ENCODE data around the gene KRT1. TPM values are rescaled to one million over a fixed set of nuclear protein-coding genes. Genes with fewer than 3 reads are reported as not detected.

KRT1 gene
- polyA plus RNA-seq, 2 of the 4 experiments (the other 2 are of a cell fraction), result not detected

DNA sequence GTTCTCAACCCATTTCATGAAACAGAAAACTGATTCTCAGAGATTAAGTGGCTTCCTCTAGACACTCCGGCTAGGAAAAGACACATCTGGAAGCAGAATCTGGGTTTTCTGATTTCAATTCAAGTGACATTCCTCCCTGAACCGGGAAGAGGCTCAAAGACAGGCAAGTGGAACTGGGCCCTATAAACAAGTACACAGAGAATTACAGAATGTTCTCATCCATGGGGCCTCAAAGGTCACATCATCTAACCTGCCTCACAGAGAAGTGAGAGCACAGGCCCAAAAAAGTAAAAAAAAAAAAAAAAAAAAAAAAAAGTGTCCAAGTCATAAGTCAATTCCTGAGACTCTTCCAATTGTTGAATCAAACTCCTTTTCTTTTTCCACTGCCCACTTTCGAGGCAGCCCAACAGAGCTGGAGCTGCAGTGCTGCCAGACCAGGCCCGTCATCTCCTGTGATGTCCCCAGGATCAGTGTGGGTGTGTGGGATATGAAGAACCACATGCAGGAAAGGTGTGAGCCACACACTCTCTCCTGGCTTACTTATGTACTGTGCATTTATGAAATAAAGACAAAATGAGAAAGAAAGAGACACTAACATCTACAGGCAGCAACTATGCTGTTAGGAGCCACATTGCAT is 2.8 kb upstream of the KRT1 start:
- WGBS (ENCODE audit: missing lambda C conversion rate), result 53% methylated on average over 4 of the region's 4 CpGs
- no peak overlapping the region for H3K4me3 ChIP-seq
- ATAC-seq, result no peak
- no peaks in the 10 kb centered on the region for H3K4me1 ChIP-seq
- no peaks in the 10 kb centered on the region for H3K9me3 ChIP-seq
- no peak overlapping the region for H3K4me2 ChIP-seq
- TF ChIP-seq CBX2 (IDR thresholded peaks at IDR 0.05; ENCODE audit: borderline replicate concordance, low read depth) (no peak), EHMT2 (IDR thresholded peaks at IDR 0.05; ENCODE audit: low read depth) (no peak), POLR2A (IDR thresholded peaks at IDR 0.05; ENCODE audit: low read length) (no peak)
- TF ChIP-seq, protein P1, sequence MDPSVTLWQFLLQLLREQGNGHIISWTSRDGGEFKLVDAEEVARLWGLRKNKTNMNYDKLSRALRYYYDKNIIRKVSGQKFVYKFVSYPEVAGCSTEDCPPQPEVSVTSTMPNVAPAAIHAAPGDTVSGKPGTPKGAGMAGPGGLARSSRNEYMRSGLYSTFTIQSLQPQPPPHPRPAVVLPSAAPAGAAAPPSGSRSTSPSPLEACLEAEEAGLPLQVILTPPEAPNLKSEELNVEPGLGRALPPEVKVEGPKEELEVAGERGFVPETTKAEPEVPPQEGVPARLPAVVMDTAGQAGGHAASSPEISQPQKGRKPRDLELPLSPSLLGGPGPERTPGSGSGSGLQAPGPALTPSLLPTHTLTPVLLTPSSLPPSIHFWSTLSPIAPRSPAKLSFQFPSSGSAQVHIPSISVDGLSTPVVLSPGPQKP (IDR thresholded peaks at IDR 0.05; ENCODE audit: low read depth, low read length), result no peak
- TF ChIP-seq, protein P2, sequence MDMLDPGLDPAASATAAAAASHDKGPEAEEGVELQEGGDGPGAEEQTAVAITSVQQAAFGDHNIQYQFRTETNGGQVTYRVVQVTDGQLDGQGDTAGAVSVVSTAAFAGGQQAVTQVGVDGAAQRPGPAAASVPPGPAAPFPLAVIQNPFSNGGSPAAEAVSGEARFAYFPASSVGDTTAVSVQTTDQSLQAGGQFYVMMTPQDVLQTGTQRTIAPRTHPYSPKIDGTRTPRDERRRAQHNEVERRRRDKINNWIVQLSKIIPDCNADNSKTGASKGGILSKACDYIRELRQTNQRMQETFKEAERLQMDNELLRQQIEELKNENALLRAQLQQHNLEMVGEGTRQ (IDR thresholded peaks at IDR 0.05), result no peak
- no peak for FAIRE-seq
- POLR2A ChIA-PET, result no interaction called here
- CTCF ChIA-PET, result interaction anchor here (1.4 kb wide), 2 partner anchors 12 to 24 kb away, joined by 3 to 4 read pairs; no protein-coding TSS in a partner anchor
- DNase-seq (ENCODE audit: low read depth in 1 of 2, low spot score in 1 of 2), result no peak
- H3K27ac ChIP-seq, result no peak overlapping the region

DNA sequence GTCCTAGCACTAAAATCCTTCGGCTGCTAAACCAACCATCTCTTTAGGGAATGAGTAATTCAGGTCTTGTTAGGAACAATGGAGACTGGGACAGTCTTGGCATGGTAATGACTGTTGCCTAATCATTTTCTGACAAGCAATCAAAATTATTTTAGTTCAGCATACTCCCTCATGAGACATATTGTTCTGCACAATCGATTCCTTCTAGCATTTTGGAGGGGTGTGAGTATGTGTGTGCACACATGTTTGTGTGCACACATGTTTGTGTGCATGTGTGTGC is 2.1 kb upstream of the KRT1 start:
- H3K27ac ChIP-seq, result no peak overlapping the region
- WGBS (ENCODE audit: missing lambda C conversion rate), result 59% methylated on average over 2 of the region's 2 CpGs
- no peak for TF ChIP-seq NPAS2 (CRISPR knock-in tag; IDR thresholded peaks at IDR 0.05; ENCODE audit: borderline replicate concordance)
- TF ChIP-seq, protein P3, sequence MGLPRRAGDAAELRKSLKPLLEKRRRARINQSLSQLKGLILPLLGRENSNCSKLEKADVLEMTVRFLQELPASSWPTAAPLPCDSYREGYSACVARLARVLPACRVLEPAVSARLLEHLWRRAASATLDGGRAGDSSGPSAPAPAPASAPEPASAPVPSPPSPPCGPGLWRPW (IDR thresholded peaks at IDR 0.05), result no peak
- no peak for TF ChIP-seq GATA3 (IDR thresholded peaks at IDR 0.05; ENCODE audit: borderline replicate concordance)
- TF ChIP-seq, protein P1 (IDR thresholded peaks at IDR 0.05; ENCODE audit: low read depth, low read length), result no peak
- no peak for TF ChIP-seq EP300 (IDR thresholded peaks at IDR 0.05)
- TF ChIP-seq, protein P4, sequence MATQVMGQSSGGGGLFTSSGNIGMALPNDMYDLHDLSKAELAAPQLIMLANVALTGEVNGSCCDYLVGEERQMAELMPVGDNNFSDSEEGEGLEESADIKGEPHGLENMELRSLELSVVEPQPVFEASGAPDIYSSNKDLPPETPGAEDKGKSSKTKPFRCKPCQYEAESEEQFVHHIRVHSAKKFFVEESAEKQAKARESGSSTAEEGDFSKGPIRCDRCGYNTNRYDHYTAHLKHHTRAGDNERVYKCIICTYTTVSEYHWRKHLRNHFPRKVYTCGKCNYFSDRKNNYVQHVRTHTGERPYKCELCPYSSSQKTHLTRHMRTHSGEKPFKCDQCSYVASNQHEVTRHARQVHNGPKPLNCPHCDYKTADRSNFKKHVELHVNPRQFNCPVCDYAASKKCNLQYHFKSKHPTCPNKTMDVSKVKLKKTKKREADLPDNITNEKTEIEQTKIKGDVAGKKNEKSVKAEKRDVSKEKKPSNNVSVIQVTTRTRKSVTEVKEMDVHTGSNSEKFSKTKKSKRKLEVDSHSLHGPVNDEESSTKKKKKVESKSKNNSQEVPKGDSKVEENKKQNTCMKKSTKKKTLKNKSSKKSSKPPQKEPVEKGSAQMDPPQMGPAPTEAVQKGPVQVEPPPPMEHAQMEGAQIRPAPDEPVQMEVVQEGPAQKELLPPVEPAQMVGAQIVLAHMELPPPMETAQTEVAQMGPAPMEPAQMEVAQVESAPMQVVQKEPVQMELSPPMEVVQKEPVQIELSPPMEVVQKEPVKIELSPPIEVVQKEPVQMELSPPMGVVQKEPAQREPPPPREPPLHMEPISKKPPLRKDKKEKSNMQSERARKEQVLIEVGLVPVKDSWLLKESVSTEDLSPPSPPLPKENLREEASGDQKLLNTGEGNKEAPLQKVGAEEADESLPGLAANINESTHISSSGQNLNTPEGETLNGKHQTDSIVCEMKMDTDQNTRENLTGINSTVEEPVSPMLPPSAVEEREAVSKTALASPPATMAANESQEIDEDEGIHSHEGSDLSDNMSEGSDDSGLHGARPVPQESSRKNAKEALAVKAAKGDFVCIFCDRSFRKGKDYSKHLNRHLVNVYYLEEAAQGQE (IDR thresholded peaks at IDR 0.05), result no peak
- TF ChIP-seq ZSCAN20 (CRISPR knock-in tag; IDR thresholded peaks at IDR 0.05), result no peak
- TF ChIP-seq, protein P5, sequence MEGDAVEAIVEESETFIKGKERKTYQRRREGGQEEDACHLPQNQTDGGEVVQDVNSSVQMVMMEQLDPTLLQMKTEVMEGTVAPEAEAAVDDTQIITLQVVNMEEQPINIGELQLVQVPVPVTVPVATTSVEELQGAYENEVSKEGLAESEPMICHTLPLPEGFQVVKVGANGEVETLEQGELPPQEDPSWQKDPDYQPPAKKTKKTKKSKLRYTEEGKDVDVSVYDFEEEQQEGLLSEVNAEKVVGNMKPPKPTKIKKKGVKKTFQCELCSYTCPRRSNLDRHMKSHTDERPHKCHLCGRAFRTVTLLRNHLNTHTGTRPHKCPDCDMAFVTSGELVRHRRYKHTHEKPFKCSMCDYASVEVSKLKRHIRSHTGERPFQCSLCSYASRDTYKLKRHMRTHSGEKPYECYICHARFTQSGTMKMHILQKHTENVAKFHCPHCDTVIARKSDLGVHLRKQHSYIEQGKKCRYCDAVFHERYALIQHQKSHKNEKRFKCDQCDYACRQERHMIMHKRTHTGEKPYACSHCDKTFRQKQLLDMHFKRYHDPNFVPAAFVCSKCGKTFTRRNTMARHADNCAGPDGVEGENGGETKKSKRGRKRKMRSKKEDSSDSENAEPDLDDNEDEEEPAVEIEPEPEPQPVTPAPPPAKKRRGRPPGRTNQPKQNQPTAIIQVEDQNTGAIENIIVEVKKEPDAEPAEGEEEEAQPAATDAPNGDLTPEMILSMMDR (IDR thresholded peaks at IDR 0.05), result no peak
- FAIRE-seq (no peak), ATAC-seq (no peak), DNase-seq (ENCODE audit: low read depth in 1 of 2, low spot score in 1 of 2) (no peak)
- CTCF ChIA-PET, result interaction anchor here (1.4 kb wide), 2 partner anchors 12 to 25 kb away, joined by 3 to 4 read pairs; no protein-coding TSS in a partner anchor
- H3K9me3 ChIP-seq, result no peaks in the 10 kb centered on the region
- H3K4me3 ChIP-seq, result no peak overlapping the region
- H3K4me1 ChIP-seq, result no peaks in the 10 kb centered on the region
- POLR2A ChIA-PET, result no interaction called here
- no peak overlapping the region for H3K4me2 ChIP-seq
